Smooth muscle cell of the brain vasculature (primary cell): ENCODE results near the gene GJA1.
"Not testable (repeated sequence)": the region's sequence is repeated elsewhere in the genome, so short reads cannot be mapped to it uniquely, and the experiment has no call there.

Source experiments
- DNase-seq: peaks from one replicate; pipeline ENCODE4 v3.0.0-alpha.2; 2012; ENCODE audit warnings: low read depth, low spot score

Gene GJA1

GRCh38 chr6:121435444-121436069 is at the start of gene GJA1:
TSS of gene GJA1 (plus strand) at chr6:121435646. CDS start at chr6:121446848, 11,202 bp downstream.
- peak; percentile 65 for DNase-seq

- not testable (repeated sequence) for DNase-seq
Measured at GRCh38 chr6:121386551-121386950, 48.9 kb upstream of the GJA1 start.

DNA sequence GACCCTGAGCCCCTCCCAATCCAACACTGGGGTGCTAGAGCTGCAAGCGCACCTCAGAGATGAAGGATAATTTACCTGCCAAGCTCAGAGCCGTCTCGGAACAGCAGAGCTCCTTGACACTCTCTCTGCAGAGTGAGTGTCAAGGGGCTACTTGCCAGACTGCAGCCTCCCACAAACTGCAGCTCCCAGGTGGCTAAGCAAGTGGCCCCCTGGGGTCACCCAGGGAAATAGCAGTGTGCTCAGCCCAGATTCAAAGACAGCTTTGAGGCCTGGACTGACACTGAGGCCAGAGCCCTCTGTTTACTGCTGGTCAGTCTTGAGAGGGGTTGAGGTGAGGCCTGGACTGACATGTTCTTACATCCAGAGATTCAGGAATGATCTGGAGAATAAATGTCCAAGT is 46.0 kb upstream of the GJA1 start:
- no peak for DNase-seq

GRCh38 chr6:121393731-121394505 is 41.5 kb upstream of the GJA1 start:
- DNase-seq: no peak

DNA sequence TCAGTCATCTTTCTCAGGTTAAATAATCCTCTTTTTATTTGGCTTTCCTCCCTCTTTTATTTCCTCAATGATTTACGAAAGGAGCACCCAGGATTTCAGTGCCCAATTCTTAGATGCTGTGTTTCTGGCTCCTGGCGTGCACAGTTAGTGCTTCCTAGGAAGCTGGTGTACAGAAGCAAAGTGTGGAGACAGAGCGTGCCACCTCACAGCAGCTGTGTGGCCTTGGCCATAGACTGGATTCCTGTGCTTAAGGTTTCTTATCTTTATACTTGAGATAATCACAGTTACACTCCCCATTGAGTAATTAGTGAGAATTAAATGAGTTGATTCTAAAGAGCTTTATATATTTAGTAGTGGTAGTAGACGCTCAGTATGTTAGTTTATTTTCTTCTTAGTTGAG is 39.7 kb upstream of the GJA1 start:
- DNase-seq: no peak

DNA sequence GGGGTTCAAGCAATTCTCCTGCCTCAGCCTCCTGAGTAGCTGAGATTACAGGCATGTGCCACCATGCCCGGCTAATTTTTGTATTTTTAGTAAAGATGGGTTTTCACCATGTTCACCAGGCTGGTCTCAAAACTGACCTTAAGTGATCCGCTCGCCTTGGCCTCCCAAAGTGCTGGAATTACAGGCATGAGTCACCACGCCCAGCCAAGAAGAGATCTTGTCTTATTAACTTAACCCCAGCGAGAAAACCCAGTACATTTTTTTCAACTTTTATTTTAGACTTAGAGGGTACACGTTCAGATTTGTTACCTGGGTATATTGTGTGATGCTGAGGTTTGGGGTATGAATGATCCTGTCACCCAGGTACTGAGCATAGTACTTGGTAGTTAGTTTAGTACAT is 38.3 kb upstream of the GJA1 start:
- DNase-seq: not testable (repeated sequence)

DNA sequence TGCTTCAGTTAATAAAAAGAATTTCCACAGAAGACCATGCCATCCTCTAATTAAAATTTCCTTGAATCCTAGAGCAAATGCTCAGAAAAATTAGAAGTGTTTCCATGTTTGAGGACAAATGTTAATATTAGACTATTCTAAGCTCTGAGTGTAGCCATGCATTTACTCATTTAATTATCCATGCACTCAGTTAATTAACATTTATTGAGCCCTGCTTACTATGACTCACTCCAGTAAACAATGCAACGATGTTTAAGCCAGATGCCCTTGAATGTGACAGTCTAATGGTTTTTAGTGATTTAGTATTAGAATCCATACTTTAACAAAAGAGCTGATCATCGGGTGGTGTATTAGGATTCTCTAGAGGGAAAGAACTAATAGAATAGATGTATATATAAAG is 37.3 kb upstream of the GJA1 start:
- no peak for DNase-seq

DNA sequence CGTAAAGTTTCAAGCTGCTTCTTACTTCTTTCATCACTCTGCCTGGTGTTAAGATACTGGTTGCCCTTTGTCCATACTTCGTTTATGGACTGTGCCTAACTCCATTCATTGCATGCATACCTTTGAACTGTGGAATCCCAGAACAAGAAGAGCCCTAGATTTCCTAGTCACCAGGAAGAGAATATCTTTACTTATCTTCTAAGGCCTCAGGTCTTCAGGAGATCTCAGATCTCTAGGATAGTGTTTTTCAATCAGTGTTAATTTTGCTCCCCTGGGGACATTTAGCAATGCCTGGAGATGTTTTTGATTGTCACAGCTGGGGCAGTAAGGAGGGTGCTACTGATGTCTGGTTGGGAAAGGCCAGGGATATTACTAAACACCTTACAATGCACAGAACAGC is 35.5 kb upstream of the GJA1 start:
- no peak for DNase-seq

GRCh38 chr6:121403964-121404363 is 31.5 kb upstream of the GJA1 start:
- DNase-seq: no peak

GRCh38 chr6:121405306-121405705 is 30.1 kb upstream of the GJA1 start:
- DNase-seq: no peak

GRCh38 chr6:121408321-121408720 is 27.1 kb upstream of the GJA1 start:
- no peak for DNase-seq

GRCh38 chr6:121413879-121414278 is 21.6 kb upstream of the GJA1 start:
- DNase-seq: no peak

- DNase-seq: no peak
Measured at GRCh38 chr6:121418346-121418745, 17.1 kb upstream of the GJA1 start.

DNA sequence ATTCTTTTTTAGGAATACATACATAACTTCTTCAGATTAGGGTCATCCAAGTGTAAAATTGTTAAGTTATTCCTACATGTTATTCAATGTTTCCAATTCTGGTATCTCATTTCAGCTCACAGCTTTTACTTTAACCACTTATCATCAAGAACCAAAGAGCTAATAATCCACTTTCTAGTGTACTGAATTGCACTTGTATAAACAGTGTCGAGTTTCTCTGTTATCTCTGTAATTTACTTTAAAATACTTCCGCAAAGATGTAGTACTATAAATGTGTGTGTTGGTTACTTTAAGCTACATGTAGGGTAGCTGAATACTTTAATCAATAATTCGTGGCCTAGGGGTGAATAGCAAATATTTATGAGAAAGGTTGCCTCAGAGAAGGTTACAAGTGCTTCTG is 8.8 kb upstream of the GJA1 start:
- DNase-seq: no peak

DNA sequence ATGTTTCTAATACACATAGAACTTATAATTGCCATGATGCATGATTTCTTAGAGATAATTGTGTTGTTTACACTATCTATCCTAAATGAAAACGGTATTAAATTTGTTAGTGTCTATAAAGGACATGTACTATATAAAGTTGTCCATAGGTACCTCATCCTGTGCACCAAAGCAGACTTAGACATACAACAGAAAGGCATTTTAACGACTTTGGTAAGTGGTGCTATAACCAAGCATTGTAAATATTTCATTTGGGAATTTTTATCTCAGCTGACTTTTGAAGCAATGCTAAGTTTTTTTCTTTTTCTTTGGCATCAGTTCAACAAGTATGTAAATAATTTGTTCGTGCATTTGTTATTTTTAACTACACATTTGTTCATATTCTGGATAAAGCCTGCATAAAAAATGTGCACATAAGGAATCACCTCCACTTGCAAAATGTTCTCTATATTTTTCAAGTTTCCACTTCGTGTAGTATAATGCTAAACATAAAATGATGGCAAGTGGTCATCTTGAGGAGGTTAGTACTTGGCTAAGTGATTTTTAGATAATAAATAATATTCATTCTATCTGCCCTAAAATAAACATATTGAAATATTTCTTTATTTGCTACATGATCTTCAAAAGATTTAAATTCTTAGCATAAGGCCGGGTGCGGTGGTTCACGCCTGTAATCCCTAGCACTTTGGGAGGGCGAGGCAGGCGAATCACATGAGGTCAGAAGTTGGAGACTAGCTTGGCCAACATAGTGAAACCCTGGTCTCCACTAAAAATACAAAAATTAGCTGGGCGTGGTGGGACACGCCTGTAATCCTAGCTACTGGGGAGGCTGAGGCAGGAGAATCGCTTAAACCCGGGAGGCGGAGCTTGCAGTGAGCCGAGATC is 6.3 kb upstream of the GJA1 start:
- DNase-seq: no peak

- no peak for DNase-seq
Measured at GRCh38 chr6:121430514-121431460, 4.7 kb upstream of the GJA1 start.

- DNase-seq: not testable (repeated sequence)
Measured at GRCh38 chr6:121431776-121432175, 3.7 kb upstream of the GJA1 start.

DNA sequence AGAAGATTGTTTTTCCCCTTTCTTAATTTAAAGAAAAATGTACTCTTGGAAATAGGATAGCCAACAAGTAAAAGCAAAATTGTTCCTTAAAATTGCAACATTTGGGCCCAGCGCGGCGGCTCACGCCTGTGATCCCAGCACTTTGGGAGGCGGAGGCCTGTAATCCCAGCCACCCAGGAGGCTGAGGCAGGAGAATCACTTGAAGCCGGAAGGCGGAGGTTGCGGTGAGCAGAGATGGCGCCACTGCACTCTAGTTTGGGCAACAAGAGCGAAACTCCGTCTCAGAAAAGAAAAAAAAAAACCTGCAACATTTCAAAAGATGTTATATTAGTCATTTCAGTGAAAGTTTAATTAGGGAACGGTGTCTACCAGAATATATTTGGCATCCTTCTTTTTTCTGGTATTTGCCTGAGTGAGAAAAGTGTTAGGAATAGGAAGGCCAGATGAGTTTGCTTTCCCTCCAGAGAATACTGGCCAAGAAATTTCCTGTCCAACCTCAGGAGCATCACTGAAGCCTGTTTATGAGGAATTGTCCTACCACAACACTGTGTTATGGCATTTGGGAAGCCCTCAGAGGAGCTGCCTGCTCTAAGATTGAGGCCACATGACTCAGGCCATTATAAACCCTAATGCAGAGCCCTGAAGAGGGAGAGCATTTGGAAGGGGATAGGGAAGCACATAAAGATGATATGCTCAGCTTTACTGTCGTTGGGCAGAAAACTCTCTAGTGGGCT is 1.2 kb upstream of the GJA1 start:
- DNase-seq: no peak

GRCh38 chr6:121436274-121436857 is 920 bp downstream of the GJA1 start:
- DNase-seq: no peak
